Activated T-helper 1 cell treated with Interleukin-2 at 50 U/mL for 16 hours (primary cell): ENCODE results near the gene SLC25A10.
"Not testable (repeated sequence)": the region's sequence is repeated elsewhere in the genome, so short reads cannot be mapped to it uniquely, and the experiment has no call there.

Experiments
- DNase-seq: peaks from one replicate; pipeline ENCODE4 v3.0.0-alpha.2; 2020; ENCODE audit warnings: low read depth

Gene SLC25A10

GRCh38 chr17:81711814-81712467 lies at the start of gene SLC25A10:
Gene SLC25A10, plus strand, starts transcription at chr17:81712284. Its CDS starts 143 bp downstream, at chr17:81712427.
- DNase-seq = peak; percentile 71

GRCh38 chr17:81664051-81664470 lies 48.0 kb upstream of the SLC25A10 start:
- DNase-seq = no peak

- DNase-seq = no peak
Observed at GRCh38 chr17:81665205-81666091, 46.6 kb upstream of the SLC25A10 start.

GRCh38 chr17:81666092-81666341 lies 46.1 kb upstream of the SLC25A10 start:
- DNase-seq = no peak

- peak; percentile 89 for DNase-seq
Observed at GRCh38 chr17:81666342-81667191, 45.5 kb upstream of the SLC25A10 start, which contains the start of the genes CCDC137 and OXLD1. Gene CCDC137, plus strand, starts transcription at chr17:81666737. Its CDS starts 30 bp downstream, at chr17:81666767. Gene OXLD1, minus strand, starts transcription at chr17:81666605. Its CDS starts 28 bp downstream, at chr17:81666577.

GRCh38 chr17:81667754-81668153 lies 44.3 kb upstream of the SLC25A10 start:
- no peak for DNase-seq

- DNase-seq = no peak
Observed at GRCh38 chr17:81672504-81672903, 39.6 kb upstream of the SLC25A10 start.

- no peak for DNase-seq
Observed at GRCh38 chr17:81672954-81673353, 39.1 kb upstream of the SLC25A10 start.

GRCh38 chr17:81673561-81674258 lies 38.4 kb upstream of the SLC25A10 start:
- no peak for DNase-seq

- DNase-seq = not testable (repeated sequence)
Observed at GRCh38 chr17:81675515-81676221, 36.4 kb upstream of the SLC25A10 start.

- no peak for DNase-seq
Observed at GRCh38 chr17:81676906-81677305, 35.2 kb upstream of the SLC25A10 start.

- no peak for DNase-seq
Observed at GRCh38 chr17:81680150-81680549, 31.9 kb upstream of the SLC25A10 start.

- DNase-seq = no peak
Observed at GRCh38 chr17:81681672-81682071, 30.4 kb upstream of the SLC25A10 start.

- no peak for DNase-seq
Observed at GRCh38 chr17:81682565-81683207, 29.4 kb upstream of the SLC25A10 start.

- DNase-seq = no peak
Observed at GRCh38 chr17:81683208-81683583, 28.9 kb upstream of the SLC25A10 start.

- peak; percentile 97 for DNase-seq
Observed at GRCh38 chr17:81683584-81684441, 28.3 kb upstream of the SLC25A10 start, which contains the start of the genes ARL16 and HGS. Gene ARL16, minus strand, starts transcription at chr17:81683797. Its CDS starts 44 bp downstream, at chr17:81683753. Gene HGS, plus strand, starts transcription at chr17:81684011. Its CDS starts 56 bp downstream, at chr17:81684067.

GRCh38 chr17:81684442-81684911 lies 27.6 kb upstream of the SLC25A10 start:
- DNase-seq = no peak

GRCh38 chr17:81685108-81685507 lies 27.0 kb upstream of the SLC25A10 start:
- no peak for DNase-seq

GRCh38 chr17:81686614-81687013 lies 25.5 kb upstream of the SLC25A10 start:
- DNase-seq = no peak
